Left cardiac atrium (tissue), 4 donors: ENCODE measurements around the gene SFMBT2. TPM values are rescaled to one million over a fixed set of nuclear protein-coding genes. Genes with fewer than 3 reads are reported as not detected.

Experiments used
- ATAC-seq, 2 donors: fragments of 200-7000 bp; cut with Tn5 transposase; one replicate each; pipeline ENCODE4 v1.9.1; 2020; ENCODE audit warnings: mild to moderate bottlenecking in 2 of 2, moderate library complexity in 2 of 2
- DNase-seq: peaks from one replicate; pipeline ENCODE4 v3.0.0-alpha.2; 2020
- intact Hi-C, 2 donors: fragments of 100-400 bp; cut with DNase I; formaldehyde crosslinking; loops; one replicate each; pipeline versions ENCODE4 v1.14.1 to v1.15.1; 2022 to 2023
- total RNA-seq, 2 donors: library from RNA; stranded (reverse); fragmentation: NEBNext Ultra II Directional; extraction: Animal tissue kit (Norgen Biotek cat#: 25700); gene quantifications; one replicate each; pipeline ENCODE4 v1.2.1, GENCODE V29; 2021
- donor health status: DM: no; HTN: yes; CAD: no.
- donor health status: DM: no; HTN: yes; CAD: no; lungs with severe emphysema.
- donor health status: DM: yes; HTN: yes; CAD: no.
- donor health status: Dilated cardiomyopathy.

SFMBT2 gene
- total RNA-seq, 2 donors from 2014 or later = 9.9 to 11.4 TPM

- no peak for ATAC-seq
These were observed 119.2 kb downstream of the SFMBT2 start for GRCh38 chr10:7291487-7292270.

GRCh38 chr10:7288060-7288690 lies 122.7 kb downstream of the SFMBT2 start:
- ATAC-seq = no peak
- intact Hi-C loops = no loop called here
- no peak for DNase-seq

More at GRCh38 chr10:7291487-7292270, 119.2 kb downstream of the SFMBT2 start:
- intact Hi-C loops = no loop called here
- DNase-seq = no peak

GRCh38 chr10:7287377-7287776 lies 123.5 kb downstream of the SFMBT2 start:
- intact Hi-C loops = no loop called here
- no peak for DNase-seq

GRCh38 chr10:7285522-7286322 lies 125.1 kb downstream of the SFMBT2 start:
- ATAC-seq = no peak
- no peak for DNase-seq
- intact Hi-C loops = no loop called here

More at GRCh38 chr10:7287377-7287776, 123.5 kb downstream of the SFMBT2 start:
- ATAC-seq = no peak

- intact Hi-C loops = no loop called here
- ATAC-seq (no peak), DNase-seq (no peak)
These were observed 127.6 kb downstream of the SFMBT2 start for GRCh38 chr10:7283246-7283645.

GRCh38 chr10:7282457-7282856 lies 128.4 kb downstream of the SFMBT2 start:
- ATAC-seq = no peak
- intact Hi-C loops = no loop called here
- no peak for DNase-seq

- ATAC-seq (no peak), DNase-seq (no peak)
- intact Hi-C loops = no loop called here
These were observed 129.4 kb downstream of the SFMBT2 start for GRCh38 chr10:7281429-7281828.

- intact Hi-C loops = no loop called here
- no peak for ATAC-seq
- DNase-seq = no peak
These were observed 131.5 kb downstream of the SFMBT2 start for GRCh38 chr10:7279303-7279702.

GRCh38 chr10:7277867-7278266 lies 133.0 kb downstream of the SFMBT2 start:
- ATAC-seq = no peak
- no peak for DNase-seq
- intact Hi-C loops = no loop called here

GRCh38 chr10:7277432-7277831 lies 133.4 kb downstream of the SFMBT2 start:
- DNase-seq (no peak), ATAC-seq (no peak)
- intact Hi-C loops = no loop called here

- peak; percentile 24 for DNase-seq
- peak in 1 of 2 donors; percentile 31 for ATAC-seq
- intact Hi-C loops = no loop called here
These were observed 134.9 kb downstream of the SFMBT2 start for GRCh38 chr10:7275761-7276440.

GRCh38 chr10:7274293-7274692 lies 136.5 kb downstream of the SFMBT2 start:
- DNase-seq (no peak), ATAC-seq (no peak)
- intact Hi-C loops = no loop called here

GRCh38 chr10:7272008-7272407 lies 138.8 kb downstream of the SFMBT2 start:
- intact Hi-C loops = no loop called here
- no peak for DNase-seq
- ATAC-seq = no peak

- DNase-seq = no peak
- intact Hi-C loops = no loop called here
- ATAC-seq = no peak
These were observed 140.8 kb downstream of the SFMBT2 start for GRCh38 chr10:7269988-7270387.

- ATAC-seq (no peak), DNase-seq (no peak)
- intact Hi-C loops = no loop called here
These were observed 143.7 kb downstream of the SFMBT2 start for GRCh38 chr10:7267142-7267541.

- intact Hi-C loops = no loop called here
- DNase-seq = no peak
These were observed 145.3 kb downstream of the SFMBT2 start for GRCh38 chr10:7265396-7266123.

GRCh38 chr10:7264313-7264756 lies 146.5 kb downstream of the SFMBT2 start:
- DNase-seq (peak; percentile 47), ATAC-seq (peak in 1 of 2 donors; percentile 47)
- intact Hi-C loops = loop anchor here in 1 of 2 donors (5.0 kb wide), 1 partner anchor 73 kb away; no protein-coding TSS in a partner anchor

More at GRCh38 chr10:7265396-7266123, 145.3 kb downstream of the SFMBT2 start:
- peak in 1 of 2 donors; percentile 40 for ATAC-seq

- no peak for ATAC-seq
- intact Hi-C loops = loop anchor here in 1 of 2 donors (5.0 kb wide), 1 partner anchor 74 kb away; no protein-coding TSS in a partner anchor
- DNase-seq = no peak
These were observed 147.2 kb downstream of the SFMBT2 start for GRCh38 chr10:7263616-7264015.
